Kidney (tissue), 14 donors: ENCODE results near the gene CPT1B. TPM values are rescaled to one million over a fixed set of nuclear protein-coding genes. Genes with fewer than 3 reads are reported as not detected.
A peak's percentile ranks its signal among the peaks of the same experiment; 100 is the strongest.

Source experiments
- DNase-seq, 5 donors: peaks; one replicate each; pipeline ENCODE4 v3.0.0-alpha.2; 2013 to 2020
- FAIRE-seq: peaks from 2 replicates; lab custom pipeline; 2012; peaks lifted over from hg19 to GRCh38; lab: Jason Lieb, UNC
- H3K27ac ChIP-seq, 2 donors: one replicate each; pipeline ENCODE4 v1.7.0; 2013; ENCODE audit warnings: low read depth in 2 of 2, low read length in 2 of 2, inconsistent platforms in 1 of 2
- H3K27me3 ChIP-seq: one replicate; pipeline ENCODE4 v1.7.1; 2013; ENCODE audit warnings: low read length, inconsistent platforms; ENCODE audit not compliant: control insufficient read depth, insufficient read depth
- H3K36me3 ChIP-seq, 3 donors: one replicate each; pipeline versions ENCODE4 v1.7.0 to v1.7.1; 2013; ENCODE audit warnings: low read length in 3 of 3, control low read depth in 1 of 3, inconsistent platforms in 1 of 3; ENCODE audit not compliant: insufficient read depth in 3 of 3, control insufficient read depth in 2 of 3
- H3K4me1 ChIP-seq, 3 donors: one replicate each; pipeline versions ENCODE4 v1.7.0 to v1.7.1; 2013; ENCODE audit warnings: low read length in 3 of 3, inconsistent platforms in 1 of 3, low read depth in 1 of 3; ENCODE audit not compliant: control insufficient read depth in 2 of 3, insufficient read depth in 2 of 3
- H3K4me3 ChIP-seq, 3 donors: one replicate each; pipeline versions ENCODE4 v1.7.0 to v1.8.1; 2013; ENCODE audit warnings: low read length in 3 of 3, control low read depth in 1 of 3, inconsistent platforms in 1 of 3
- H3K9ac ChIP-seq, 3 donors: one replicate each; pipeline versions ENCODE4 v1.7.0 to v1.7.1; 2013; ENCODE audit warnings: low read length in 3 of 3, control low read depth in 1 of 3, inconsistent platforms in 1 of 3
- H3K9me3 ChIP-seq, 3 donors: one replicate each; pipeline versions ENCODE4 v1.7.0 to v1.7.1; 2013; ENCODE audit warnings: low read length in 3 of 3, control low read depth in 1 of 3, inconsistent platforms in 1 of 3; ENCODE audit not compliant: control insufficient read depth in 2 of 3, insufficient read depth in 1 of 3
- intact Hi-C: fragments of 100-400 bp; cut with DNase I; formaldehyde crosslinking; loops from one replicate; pipeline ENCODE4 v1.11.1; 2022
- polyA plus RNA-seq: library from polyadenylated mRNA; stranded (reverse); fragments of 350-450 nt; fragmentation: Illumina TruSeq; extraction: RNeasy Lipid Tissue Mini Kit (QIAGEN cat#74804); gene quantifications from one replicate; pipeline ENCODE4 v1.2.3, GENCODE V29; 2014; ENCODE audit warnings: low read depth, low replicate concordance; ENCODE audit not compliant: insufficient read depth
- total RNA-seq: library from RNA; stranded (reverse); fragmentation: NEBNext Ultra II Directional; extraction: Animal tissue kit (Norgen Biotek cat#: 25700); gene quantifications from one replicate; pipeline ENCODE4 v1.2.1, GENCODE V29; 2021
- TF ChIP-seq, protein P1 (sequence below): IDR thresholded peaks from 3 replicates; pipeline ENCODE4 v1.5.1; 2012; ENCODE audit warnings: mild to moderate bottlenecking, moderate library complexity, borderline replicate concordance; ENCODE audit not compliant: insufficient read depth; ENCODE audit errors: extremely low read depth
- donor health status: control.
- donor health status: control.
- donor health status: control.
- donor health status: control.
- donor health status: control.
- donor health status: DM: yes; HTN: yes; CAD: no.
- donor health status: Normal renal cell carcinoma (clear cell type).

CPT1B gene
- total and polyA plus RNA-seq, 2 donors from 2014 or later: 20.6 to 34.3 TPM

DNA sequence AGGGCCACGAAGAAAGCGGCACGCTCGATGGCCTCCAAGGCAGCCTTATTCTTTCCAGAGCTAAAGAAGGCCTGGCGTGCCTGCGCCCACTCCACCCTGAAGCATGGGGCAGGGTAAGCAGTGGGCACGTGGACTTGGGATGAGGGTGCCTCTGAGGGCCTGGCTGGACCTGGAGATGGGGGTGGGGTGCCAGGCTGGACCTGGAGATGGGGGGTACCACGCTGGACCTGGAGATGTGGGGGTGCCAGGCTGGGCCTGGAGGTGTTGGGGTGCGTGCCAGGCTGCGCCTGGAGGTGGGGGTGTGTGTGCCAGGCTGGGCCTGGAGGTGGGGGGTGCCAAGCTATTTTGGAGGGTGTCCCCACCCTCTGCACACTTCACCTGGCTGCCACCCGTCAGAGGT is 5.3 kb downstream of the CPT1B start:
- no peak overlapping the region for H3K9ac ChIP-seq
- H3K27ac ChIP-seq: no peak overlapping the region
- no peaks in the 10 kb centered on the region for H3K27me3 ChIP-seq
- peaks cover 0 to 18% (median 11%) of the 10 kb centered on the region in 3 donors for H3K4me1 ChIP-seq
- H3K4me3 ChIP-seq: no peak overlapping the region
- intact Hi-C loops: no loop called here
- H3K9me3 ChIP-seq: no peaks in the 10 kb centered on the region
- H3K36me3 ChIP-seq: peaks cover 0 to 10% (median 7%) of the 10 kb centered on the region in 3 donors
- FAIRE-seq: no peak
- TF ChIP-seq, protein P1, sequence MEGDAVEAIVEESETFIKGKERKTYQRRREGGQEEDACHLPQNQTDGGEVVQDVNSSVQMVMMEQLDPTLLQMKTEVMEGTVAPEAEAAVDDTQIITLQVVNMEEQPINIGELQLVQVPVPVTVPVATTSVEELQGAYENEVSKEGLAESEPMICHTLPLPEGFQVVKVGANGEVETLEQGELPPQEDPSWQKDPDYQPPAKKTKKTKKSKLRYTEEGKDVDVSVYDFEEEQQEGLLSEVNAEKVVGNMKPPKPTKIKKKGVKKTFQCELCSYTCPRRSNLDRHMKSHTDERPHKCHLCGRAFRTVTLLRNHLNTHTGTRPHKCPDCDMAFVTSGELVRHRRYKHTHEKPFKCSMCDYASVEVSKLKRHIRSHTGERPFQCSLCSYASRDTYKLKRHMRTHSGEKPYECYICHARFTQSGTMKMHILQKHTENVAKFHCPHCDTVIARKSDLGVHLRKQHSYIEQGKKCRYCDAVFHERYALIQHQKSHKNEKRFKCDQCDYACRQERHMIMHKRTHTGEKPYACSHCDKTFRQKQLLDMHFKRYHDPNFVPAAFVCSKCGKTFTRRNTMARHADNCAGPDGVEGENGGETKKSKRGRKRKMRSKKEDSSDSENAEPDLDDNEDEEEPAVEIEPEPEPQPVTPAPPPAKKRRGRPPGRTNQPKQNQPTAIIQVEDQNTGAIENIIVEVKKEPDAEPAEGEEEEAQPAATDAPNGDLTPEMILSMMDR: no peak
- no peak for DNase-seq

DNA sequence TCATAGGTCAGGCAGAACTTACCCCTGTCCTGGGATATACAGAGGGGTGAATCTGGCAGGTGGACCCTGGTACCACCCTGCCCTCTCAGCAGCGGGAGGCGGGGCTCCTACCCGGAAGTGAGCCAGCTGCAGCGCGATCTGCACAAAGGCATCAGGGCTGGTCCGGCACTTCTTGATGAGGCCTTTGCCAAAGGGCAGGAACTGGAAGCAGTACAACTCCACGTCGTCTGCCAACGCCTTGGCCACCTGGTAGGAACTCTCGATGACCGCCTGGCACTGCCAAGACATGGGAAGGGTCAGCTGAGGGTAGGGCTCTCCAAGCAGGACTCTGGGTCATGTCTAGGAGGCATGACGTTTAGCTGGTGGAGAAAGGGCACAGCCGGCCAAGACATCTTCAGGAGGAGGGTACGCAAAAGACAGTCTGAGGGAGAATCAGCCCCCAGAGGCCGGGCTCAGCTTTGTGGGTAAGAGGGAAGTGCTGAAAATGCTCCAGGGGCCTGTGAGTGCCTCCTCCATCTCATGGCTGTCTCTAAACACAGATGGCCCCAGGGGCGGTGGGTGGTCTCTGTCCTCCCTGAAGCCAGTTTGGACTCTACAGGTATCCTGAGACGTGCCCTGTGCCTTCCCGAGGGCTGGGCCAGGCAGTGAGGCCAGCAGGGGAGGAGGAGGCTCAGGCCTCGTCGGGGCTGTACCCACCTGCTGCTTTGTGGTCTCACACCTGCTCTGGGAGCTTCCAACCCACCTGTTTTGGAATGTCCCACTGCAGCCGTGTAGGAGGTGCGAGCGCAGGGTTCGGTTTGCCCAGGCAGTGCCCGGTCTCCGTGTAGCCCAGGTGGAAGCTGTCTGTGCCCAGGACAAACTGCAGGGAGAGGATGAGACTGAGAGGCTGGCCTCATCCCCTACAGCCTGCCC is 6.7 kb downstream of the CPT1B start:
- no peaks in the 10 kb centered on the region for H3K9me3 ChIP-seq
- H3K4me3 ChIP-seq: no peak overlapping the region
- H3K36me3 ChIP-seq: peaks cover 0 to 10% (median 7%) of the 10 kb centered on the region in 3 donors
- H3K4me1 ChIP-seq: peaks cover 0 to 15% (median 11%) of the 10 kb centered on the region in 3 donors
- H3K27ac ChIP-seq: no peak overlapping the region
- H3K9ac ChIP-seq: no peak overlapping the region
- TF ChIP-seq, protein P1: no peak
- intact Hi-C loops: no loop called here
- FAIRE-seq: no peak
- no peaks in the 10 kb centered on the region for H3K27me3 ChIP-seq
- no peak for DNase-seq

DNA sequence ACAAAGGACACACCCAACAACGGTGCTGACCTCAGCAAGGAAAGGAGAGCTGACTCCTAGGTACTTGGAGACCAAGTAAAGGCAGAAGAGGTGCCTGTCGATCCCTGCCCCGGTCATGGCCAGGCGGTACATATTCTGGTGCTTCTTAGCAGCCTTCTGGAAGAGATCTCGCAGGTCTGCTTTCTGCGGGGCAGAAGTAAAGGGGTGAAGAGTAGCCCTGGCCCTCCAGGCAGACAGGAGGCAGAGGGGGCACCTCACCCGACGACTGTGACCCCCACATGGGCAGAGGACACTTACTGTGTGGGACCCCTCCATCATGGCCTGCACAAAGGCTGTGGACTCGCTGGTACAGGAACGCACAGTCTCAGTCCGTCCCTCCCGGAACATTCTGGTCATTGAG is 7.4 kb downstream of the CPT1B start:
- Histone ChIP-seq H3K4me3 (no peak overlapping the region), H3K27ac (no peak overlapping the region), H3K4me1 (peaks cover 0 to 15% (median 11%) of the 10 kb centered on the region in 3 donors), H3K36me3 (peaks cover 0 to 10% (median 7%) of the 10 kb centered on the region in 3 donors), H3K9me3 (no peaks in the 10 kb centered on the region), H3K9ac (no peak overlapping the region), H3K27me3 (no peaks in the 10 kb centered on the region)
- intact Hi-C loops: no loop called here
- FAIRE-seq: no peak
- TF ChIP-seq, protein P1: no peak
- peak in 1 of 5 donors; percentile 61 for DNase-seq
